Keratinocyte (primary cell): Measurements from ENCODE around the gene INPP4B. TPM values are rescaled to one million over a fixed set of nuclear protein-coding genes. Genes with fewer than 3 reads are reported as not detected.

Experiments
- DNase-seq: peaks from one replicate; pipeline ENCODE4 v3.0.0-alpha.2; 2011; ENCODE audit warnings: low read depth, missing footprints, low spot score
- FAIRE-seq: peaks from 2 replicates; lab custom pipeline; 2011; peaks lifted over from hg19 to GRCh38; lab: Jason Lieb, UNC
- H2AFZ ChIP-seq: 2 replicates; pipeline ENCODE4 v1.6.0; 2012; ENCODE audit warnings: low read length, control low read depth, inconsistent platforms; ENCODE audit not compliant: control insufficient read depth
- H3K27ac ChIP-seq: 2 replicates; pipeline ENCODE4 v1.5.1; 2011; ENCODE audit warnings: low read length; ENCODE audit not compliant: control insufficient read depth, insufficient read depth
- H3K27me3 ChIP-seq: 3 replicates; pipeline ENCODE4 v1.6.0; 2011; ENCODE audit warnings: low read length; ENCODE audit not compliant: control insufficient read depth, insufficient read depth; ENCODE audit errors: extremely low read depth
- H3K36me3 ChIP-seq, 2 experiments: 2 replicates in 1 of 2; 3 replicates in 1 of 2; pipeline ENCODE4 v1.5.1; 2011; ENCODE audit warnings: low read length in 2 of 2, mild to moderate bottlenecking in 1 of 2; ENCODE audit not compliant: control insufficient read depth in 2 of 2, insufficient read depth in 2 of 2; ENCODE audit errors: extremely low read depth in 1 of 2
- H3K4me1 ChIP-seq: 3 replicates; pipeline ENCODE4 v1.5.1; 2011; ENCODE audit warnings: low read length; ENCODE audit not compliant: control insufficient read depth, insufficient read depth; ENCODE audit errors: extremely low read depth
- H3K4me2 ChIP-seq: 3 replicates; pipeline ENCODE4 v1.6.0; 2011; ENCODE audit warnings: low read depth, low read length; ENCODE audit not compliant: control insufficient read depth, insufficient read depth; ENCODE audit errors: extremely low read depth
- H3K4me3 ChIP-seq, 3 experiments: fragments of 200-600 bp in 1 of 3; sonication (generic) in 1 of 3; 2 replicates in 2 of 3; 3 replicates in 1 of 3; pipeline ENCODE4 v1.5.1; 2011 to 2016; ENCODE audit warnings: low read length in 3 of 3, mild to moderate bottlenecking in 3 of 3, control low read depth in 2 of 3, inconsistent platforms in 1 of 3, low read depth in 1 of 3, mixed read lengths in 1 of 3, mixed run types in 1 of 3, moderate library complexity in 1 of 3; ENCODE audit not compliant: control insufficient read depth in 2 of 3, insufficient read depth in 2 of 3; ENCODE audit errors: extremely low read depth in 1 of 3
- H3K79me2 ChIP-seq: 2 replicates; pipeline ENCODE4 v1.6.0; 2012; ENCODE audit warnings: low read length; ENCODE audit not compliant: control insufficient read depth, insufficient read depth
- H3K9ac ChIP-seq: 3 replicates; pipeline ENCODE4 v1.6.0; 2011; ENCODE audit warnings: low read length; ENCODE audit not compliant: control insufficient read depth, insufficient read depth; ENCODE audit errors: extremely low read depth
- H3K9me1 ChIP-seq: 3 replicates; pipeline ENCODE4 v1.6.0; 2011; ENCODE audit warnings: low read length; ENCODE audit not compliant: control insufficient read depth, insufficient read depth; ENCODE audit errors: extremely low read depth
- H3K9me3 ChIP-seq: 2 replicates; pipeline ENCODE4 v1.5.1; 2012; ENCODE audit warnings: low read depth, low read length; ENCODE audit not compliant: control insufficient read depth
- H4K20me1 ChIP-seq: 3 replicates; pipeline ENCODE4 v1.6.0; 2011; ENCODE audit warnings: low read length; ENCODE audit not compliant: control insufficient read depth, insufficient read depth; ENCODE audit errors: extremely low read depth
- EZH2 ChIP-seq: IDR thresholded peaks from one replicate; pipeline ENCODE4 v1.6.1; 2012; ENCODE audit warnings: inconsistent platforms, mild to moderate bottlenecking, low read length, moderate library complexity
- dilution Hi-C: fragments of 300-500 bp; cut with MboI; formaldehyde crosslinking; loops from one replicate; pipeline ENCODE4 v1.7.0; 2020; ENCODE audit warnings: low sequenced_read_pairs; ENCODE audit not compliant: extremely low pct_ligation_motif_present
- polyA plus RNA-seq, 5 experiments: library from polyadenylated mRNA; depleted of rRNA in 3 of 5; stranded (reverse) in 3 of 5; stranded (forward) in 1 of 5; unstranded in 1 of 5; fragments of >200 nt; gene quantifications; 1 replicate in 1 of 5; 2 replicates in 3 of 5; 3 replicates in 1 of 5; pipeline versions ENCODE4 v1.2.1 to v1.2.3, GENCODE V29; 2011 to 2012; ENCODE audit warnings: missing spikeins in 2 of 5, low read depth in 1 of 5, low replicate concordance in 1 of 5
- TF ChIP-seq, protein P1 (sequence below), 3 experiments: IDR thresholded peaks in 1 of 3; conservative IDR thresholded peaks in 1 of 3; optimal IDR thresholded peaks in 1 of 3; 2 replicates in 2 of 3; 3 replicates in 1 of 3; pipeline versions ENCODE3 to v1.5.1; 2011; ENCODE audit warnings: low read length in 3 of 3, mild to moderate bottlenecking in 3 of 3, moderate library complexity in 2 of 3, control low read depth in 1 of 3, inconsistent platforms in 1 of 3; ENCODE audit not compliant: insufficient read depth in 2 of 3; ENCODE audit errors: extremely low read depth in 1 of 3

The INPP4B gene
- polyA plus RNA-seq, 1 donor (not counting 4 experiments of a cell fraction or from before 2014, with no cell fraction given) = 50.2 TPM

DNA sequence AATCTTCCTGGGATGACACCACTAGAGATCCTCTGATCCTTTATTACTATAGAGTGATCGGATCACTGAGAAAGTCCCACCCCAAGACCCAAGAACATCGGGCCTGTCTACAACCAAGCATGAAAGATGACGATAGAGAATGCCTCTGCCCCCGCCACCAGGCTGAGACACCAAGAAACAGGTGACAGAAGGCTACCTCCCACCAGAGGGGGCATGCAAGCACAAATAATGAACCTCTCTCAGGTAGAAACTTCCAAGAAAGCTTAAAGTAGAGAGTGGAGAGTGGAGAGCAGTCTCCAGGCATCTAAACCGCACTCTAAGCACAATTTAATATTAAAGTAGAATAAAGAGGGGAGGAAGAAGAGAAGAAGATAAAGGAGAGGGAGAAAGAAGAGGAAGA, 402.6 kb downstream of the INPP4B start:
- Histone ChIP-seq H3K4me1 (no peaks in the 10 kb centered on the region), H3K36me3 (no peaks in the 10 kb centered on the region), H3K9me1 (no peaks in the 10 kb centered on the region), H3K9me3 (no peaks in the 10 kb centered on the region), H4K20me1 (no peaks in the 10 kb centered on the region), H3K27me3 (no peaks in the 10 kb centered on the region), H3K27ac (no peak overlapping the region), H3K4me3 (no peak overlapping the region), H2AFZ (no peak overlapping the region), H3K9ac (no peak overlapping the region), H3K79me2 (no peaks in the 10 kb centered on the region), H3K4me2 (no peak overlapping the region)
- TF ChIP-seq EZH2 = no peak
- TF ChIP-seq, protein P1, sequence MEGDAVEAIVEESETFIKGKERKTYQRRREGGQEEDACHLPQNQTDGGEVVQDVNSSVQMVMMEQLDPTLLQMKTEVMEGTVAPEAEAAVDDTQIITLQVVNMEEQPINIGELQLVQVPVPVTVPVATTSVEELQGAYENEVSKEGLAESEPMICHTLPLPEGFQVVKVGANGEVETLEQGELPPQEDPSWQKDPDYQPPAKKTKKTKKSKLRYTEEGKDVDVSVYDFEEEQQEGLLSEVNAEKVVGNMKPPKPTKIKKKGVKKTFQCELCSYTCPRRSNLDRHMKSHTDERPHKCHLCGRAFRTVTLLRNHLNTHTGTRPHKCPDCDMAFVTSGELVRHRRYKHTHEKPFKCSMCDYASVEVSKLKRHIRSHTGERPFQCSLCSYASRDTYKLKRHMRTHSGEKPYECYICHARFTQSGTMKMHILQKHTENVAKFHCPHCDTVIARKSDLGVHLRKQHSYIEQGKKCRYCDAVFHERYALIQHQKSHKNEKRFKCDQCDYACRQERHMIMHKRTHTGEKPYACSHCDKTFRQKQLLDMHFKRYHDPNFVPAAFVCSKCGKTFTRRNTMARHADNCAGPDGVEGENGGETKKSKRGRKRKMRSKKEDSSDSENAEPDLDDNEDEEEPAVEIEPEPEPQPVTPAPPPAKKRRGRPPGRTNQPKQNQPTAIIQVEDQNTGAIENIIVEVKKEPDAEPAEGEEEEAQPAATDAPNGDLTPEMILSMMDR (optimal IDR thresholded peaks at IDR 0.05 in 1 of 3, IDR thresholded peaks at IDR 0.05 in 1 of 3, conservative IDR thresholded peaks at IDR 0.05 in 1 of 3; ENCODE audit: extremely low read depth in 1 of 3, insufficient read depth in 2 of 3, low read length in 3 of 3) = no peak
- no peak for FAIRE-seq
- no peak for DNase-seq
- dilution Hi-C loops = no loop called here

DNA sequence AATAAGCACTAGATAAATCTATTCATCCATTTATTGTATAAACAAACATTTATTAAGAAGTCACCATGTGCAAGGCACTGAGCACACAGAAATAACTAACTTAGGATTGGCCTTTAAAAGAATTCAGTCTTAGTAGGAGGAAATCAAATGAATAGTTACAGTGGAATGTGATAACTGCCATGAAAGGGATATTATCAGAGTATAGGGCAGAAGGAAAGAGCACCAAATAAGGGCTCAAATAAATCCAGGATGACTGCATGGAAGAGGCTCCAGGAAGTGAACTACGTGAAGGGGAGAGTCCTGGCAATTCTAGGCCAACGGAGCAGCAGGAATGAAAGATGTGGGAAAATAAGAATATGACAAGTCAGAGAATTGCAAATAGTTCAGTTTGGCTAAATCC, 406.0 kb downstream of the INPP4B start:
- no peak for DNase-seq
- Histone ChIP-seq H3K27me3 (no peaks in the 10 kb centered on the region), H3K4me3 (no peak overlapping the region), H3K9me3 (no peaks in the 10 kb centered on the region), H3K9me1 (no peaks in the 10 kb centered on the region), H3K9ac (no peak overlapping the region), H3K36me3 (no peaks in the 10 kb centered on the region), H3K4me2 (no peak overlapping the region), H3K27ac (no peak overlapping the region), H4K20me1 (no peaks in the 10 kb centered on the region), H3K4me1 (no peaks in the 10 kb centered on the region), H2AFZ (no peak overlapping the region), H3K79me2 (no peaks in the 10 kb centered on the region)
- TF ChIP-seq, protein P1 (optimal IDR thresholded peaks at IDR 0.05 in 1 of 3, IDR thresholded peaks at IDR 0.05 in 1 of 3, conservative IDR thresholded peaks at IDR 0.05 in 1 of 3; ENCODE audit: extremely low read depth in 1 of 3, insufficient read depth in 2 of 3, low read length in 3 of 3) = no peak
- no peak for TF ChIP-seq EZH2
- dilution Hi-C loops = no loop called here
- no peak for FAIRE-seq
